ENCODE data around the gene SLMAP.

GRCh38 chr3:57838627-57839026, 82.5 kb downstream of the SLMAP start:
- TF ChIP-seq, protein P1, sequence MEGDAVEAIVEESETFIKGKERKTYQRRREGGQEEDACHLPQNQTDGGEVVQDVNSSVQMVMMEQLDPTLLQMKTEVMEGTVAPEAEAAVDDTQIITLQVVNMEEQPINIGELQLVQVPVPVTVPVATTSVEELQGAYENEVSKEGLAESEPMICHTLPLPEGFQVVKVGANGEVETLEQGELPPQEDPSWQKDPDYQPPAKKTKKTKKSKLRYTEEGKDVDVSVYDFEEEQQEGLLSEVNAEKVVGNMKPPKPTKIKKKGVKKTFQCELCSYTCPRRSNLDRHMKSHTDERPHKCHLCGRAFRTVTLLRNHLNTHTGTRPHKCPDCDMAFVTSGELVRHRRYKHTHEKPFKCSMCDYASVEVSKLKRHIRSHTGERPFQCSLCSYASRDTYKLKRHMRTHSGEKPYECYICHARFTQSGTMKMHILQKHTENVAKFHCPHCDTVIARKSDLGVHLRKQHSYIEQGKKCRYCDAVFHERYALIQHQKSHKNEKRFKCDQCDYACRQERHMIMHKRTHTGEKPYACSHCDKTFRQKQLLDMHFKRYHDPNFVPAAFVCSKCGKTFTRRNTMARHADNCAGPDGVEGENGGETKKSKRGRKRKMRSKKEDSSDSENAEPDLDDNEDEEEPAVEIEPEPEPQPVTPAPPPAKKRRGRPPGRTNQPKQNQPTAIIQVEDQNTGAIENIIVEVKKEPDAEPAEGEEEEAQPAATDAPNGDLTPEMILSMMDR (IDR thresholded peaks at IDR 0.05) = no peak
- TF ChIP-seq POLR2A (IDR thresholded peaks at IDR 0.05) = no peak
